ENCODE measurements around the gene SRC.

SRC gene

GRCh38 chr20:37416100-37416847 lies 70.3 kb downstream of the SRC start:
- no peak for DNase-seq

DNA sequence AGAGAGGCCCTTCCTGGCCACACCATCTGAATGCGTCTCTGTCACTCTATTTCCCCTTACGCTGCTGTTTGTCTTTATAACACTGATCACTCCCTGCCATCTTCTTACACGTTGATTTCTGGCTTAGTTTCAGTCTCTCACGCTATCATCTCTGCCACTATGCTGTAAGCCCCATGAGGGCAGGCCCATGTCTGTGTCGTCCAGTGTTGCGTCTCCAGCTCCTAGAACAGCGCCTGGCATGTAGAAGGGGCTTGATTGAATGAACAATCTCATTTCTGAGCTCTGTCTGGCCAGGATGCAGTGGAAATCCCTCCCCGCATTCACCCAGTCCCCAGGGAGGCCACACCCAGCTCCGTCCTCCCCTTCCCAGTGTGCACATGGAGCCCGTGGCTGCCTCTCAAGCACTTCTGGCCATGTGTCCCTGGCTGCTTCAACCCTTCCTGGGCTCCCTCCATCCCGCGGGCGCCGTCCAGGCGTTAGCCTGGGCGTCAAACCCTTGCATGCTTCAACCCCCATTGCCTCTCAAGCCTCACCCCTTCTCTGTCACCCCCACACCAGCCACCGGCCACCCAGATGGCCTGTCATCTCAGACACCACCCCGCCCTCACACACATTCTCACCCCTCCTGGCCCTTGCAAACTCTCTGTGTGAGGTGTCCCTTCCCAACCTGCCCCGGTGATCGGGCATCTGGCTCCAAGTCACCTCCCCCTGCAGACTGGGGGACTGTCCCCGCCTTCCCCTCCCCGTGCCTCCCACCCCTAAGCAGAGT lies 71.1 kb downstream of the SRC start:
- DNase-seq = no peak

- no peak for DNase-seq
Measured at GRCh38 chr20:37417617-37418467, 71.9 kb downstream of the SRC start.

DNA sequence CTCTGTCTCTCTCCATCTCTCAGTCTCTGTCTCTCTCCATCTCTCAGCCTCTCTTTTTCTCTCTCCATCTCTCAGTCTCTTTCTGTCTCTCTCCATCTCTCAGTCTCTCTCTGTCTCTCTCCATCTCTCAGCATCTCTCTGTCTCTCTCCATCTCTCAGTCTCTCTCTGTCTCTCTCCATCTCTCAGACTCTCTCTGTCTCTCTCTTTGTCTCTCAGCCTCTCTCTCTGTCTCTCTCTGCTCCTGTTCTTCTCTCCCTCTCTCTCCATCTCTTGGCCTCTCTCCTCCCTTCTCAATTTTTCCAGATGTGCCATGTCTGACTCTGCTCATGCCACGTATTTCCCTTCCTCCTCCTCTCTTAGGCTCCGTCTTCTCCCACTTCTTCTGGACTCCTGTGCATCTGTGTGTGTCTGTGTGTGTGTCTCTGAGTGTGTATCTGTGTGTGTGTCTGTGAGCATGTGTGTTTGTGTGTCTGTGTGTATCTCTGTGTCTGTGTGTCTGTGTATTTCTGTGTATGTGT lies 72.7 kb downstream of the SRC start:
- DNase-seq = no peak

DNA sequence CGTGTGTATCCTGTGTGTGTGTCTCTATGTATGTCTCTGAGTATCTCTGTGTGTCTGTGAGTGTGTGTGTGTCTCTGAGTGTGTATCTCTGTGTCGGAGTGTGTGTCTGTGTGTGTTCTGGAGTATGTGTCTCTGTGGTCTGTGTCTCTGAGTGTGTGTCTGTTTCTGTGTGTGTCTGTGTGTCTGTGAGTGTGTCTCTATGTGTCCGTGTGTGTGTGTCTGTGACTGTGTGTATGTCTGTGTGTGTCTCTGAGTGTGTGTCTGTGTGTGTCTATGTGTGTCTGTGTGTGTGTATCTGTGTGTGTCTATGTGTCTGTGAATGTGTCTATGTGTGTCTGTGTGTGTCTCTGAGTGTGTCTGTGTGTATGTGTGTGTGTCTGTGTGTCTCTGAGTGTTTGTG lies 73.4 kb downstream of the SRC start:
- DNase-seq = no peak

DNA sequence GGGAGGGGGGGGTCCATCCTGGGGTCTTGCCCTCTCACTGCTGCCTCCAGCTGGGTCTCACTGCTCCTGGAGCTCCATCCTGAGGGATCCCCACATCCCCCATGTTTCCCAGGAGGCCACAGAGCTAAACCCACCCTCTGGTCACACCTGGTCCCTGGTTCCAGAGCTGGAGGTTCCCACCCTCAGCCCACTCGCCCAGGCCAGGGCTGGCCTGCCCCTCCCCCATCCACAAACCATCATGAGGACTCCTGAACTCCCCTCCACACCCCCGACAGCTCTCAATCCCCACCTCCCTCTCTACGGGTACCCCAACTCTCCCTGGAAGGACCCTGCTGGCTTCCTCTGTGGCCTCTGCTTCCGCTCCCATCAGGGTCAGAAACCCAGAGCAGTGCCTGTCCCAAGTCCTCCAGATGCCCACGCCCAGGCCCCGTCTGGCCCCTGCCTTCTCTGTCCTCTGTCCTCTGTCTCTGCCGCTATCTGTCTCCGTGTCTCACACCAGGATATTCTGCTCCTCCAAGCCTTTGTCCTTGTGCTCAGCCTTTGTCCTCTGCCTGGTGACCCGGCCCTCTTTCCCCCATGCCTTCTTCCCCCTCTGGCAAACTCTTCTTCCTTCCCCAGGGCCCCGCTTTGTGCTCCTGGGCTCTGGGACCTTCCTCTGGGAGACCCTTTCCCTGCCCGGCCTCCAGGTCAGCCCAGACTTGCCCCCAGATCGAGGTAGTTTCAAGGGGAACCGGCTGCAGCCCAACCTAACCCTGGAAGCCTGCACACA lies 74.0 kb downstream of the SRC start:
- DNase-seq = no peak

- DNase-seq = no peak
Measured at GRCh38 chr20:37420610-37421009, 74.7 kb downstream of the SRC start.

DNA sequence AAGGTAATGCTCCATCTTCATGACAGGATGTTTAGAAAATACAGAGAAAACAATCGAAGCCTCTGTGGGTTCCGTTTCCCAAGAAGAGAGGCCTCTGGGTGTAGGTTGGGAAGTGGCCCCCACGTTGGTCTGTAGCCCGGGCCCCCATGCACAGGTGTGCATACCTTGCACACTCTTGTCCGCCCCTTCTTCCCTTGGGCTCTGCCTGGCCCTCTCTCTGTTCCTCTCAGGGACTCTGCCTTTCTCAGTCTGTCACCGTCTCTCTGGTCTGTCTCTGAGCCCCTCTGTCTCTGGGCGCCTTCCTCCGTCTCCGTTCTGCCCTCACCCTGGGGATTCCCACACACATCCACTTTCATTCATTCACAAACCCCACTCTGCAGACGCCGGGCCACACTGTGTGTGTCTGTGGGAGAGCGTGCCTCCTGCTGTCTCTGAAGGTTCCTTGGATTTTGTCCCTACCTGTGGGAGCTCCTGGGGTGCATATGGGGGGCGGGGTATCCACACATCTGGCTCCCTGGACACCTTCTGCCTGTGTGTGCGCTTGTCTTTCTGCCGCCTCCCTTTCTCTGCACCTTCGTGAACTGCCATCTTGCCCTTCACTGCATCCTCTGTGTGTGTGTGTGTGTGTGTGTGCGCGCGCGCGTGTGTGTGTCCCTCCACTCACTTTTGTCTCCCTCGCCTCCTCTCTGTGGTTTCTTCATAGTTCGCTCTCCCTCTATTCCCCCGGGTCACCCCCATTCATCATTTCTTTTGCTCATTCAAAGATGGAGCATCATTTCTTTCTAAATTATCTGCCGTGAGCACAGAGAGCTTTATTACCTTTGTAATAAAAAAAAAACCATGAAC lies 75.3 kb downstream of the SRC start:
- no peak for DNase-seq

DNA sequence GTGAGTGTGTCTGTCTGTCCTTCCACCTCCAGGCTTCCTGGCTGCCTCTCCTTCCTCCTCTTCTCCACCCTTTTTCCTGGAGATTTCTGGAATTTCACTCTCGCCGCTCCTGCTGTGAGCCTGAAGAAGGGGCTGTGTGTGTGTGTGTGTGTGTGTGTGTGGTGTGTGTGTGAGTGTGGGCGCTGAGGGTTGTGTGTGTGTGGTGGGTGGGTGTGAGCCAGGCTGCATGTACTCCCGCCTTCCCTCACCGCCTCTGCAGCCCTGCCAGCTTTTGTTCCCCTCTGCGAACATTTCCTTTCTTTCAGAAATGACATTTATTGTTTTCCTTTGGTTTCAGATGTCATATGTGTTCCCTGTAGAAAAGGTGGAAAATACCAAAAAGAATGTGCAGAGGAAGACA lies 76.0 kb downstream of the SRC start:
- no peak for DNase-seq

GRCh38 chr20:37422791-37423286 lies 76.9 kb downstream of the SRC start:
- DNase-seq = no peak

DNA sequence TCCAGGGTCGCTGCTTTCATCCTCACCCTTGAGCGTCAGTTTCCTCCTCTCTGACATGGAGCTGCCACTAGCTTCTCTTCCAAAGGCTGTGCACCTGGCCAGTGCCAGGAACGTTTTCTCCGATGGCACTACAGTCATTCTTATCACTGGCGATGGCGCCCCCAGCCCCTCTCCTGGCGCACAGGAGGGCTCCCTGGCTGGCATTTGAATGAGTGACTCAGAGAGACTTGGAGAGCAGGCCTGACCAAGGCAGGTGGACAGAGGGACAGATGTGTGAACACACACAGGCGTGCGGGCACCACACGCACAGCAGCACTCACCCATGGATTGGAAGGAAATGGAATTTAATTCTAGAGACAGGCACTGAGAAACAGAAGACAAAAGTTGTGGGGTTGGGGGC lies 77.6 kb downstream of the SRC start:
- DNase-seq = no peak

DNA sequence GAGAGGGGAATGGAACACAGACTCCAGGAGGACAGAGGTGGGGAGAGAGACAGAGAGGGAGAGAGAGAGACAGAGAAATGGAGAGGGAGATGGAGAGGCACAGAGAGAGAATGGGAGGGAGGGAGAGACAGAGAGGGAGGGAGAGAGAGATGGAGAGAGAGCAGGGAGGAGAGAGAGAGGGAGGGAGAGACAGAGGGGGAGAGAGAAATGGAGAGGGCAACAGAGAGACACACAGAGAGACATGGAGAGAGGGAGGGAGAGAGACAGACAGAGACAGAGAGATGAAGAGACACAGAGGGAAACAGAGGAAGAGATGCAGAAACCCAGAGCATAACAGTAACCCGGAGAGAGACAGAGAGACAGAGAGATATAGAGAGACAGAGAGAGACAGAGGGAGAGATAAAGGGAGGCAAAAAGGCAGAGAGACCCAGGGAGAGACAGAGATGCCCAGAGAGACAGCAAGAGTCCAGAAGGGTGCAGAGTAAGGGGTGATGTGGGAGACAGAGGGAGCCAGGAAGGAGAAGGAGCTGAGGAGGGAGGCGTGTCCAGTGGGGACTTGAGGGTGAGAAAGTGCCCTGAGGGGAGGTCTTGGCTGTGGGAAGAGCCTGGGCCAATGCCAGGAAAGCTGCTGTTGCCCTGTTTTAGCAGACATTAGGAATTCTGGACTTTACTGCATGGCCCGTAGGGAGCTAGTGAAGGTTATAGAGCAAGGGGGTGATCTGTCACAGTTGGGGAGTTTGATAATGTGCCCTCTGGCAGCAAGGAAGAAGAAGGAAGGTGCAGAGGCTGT lies 78.3 kb downstream of the SRC start:
- DNase-seq = no peak

GRCh38 chr20:37425103-37425625 lies 79.2 kb downstream of the SRC start:
- DNase-seq = no peak

- DNase-seq = no peak
Measured at GRCh38 chr20:37426106-37426505, 80.2 kb downstream of the SRC start.

GRCh38 chr20:37426978-37427377 lies 81.0 kb downstream of the SRC start:
- DNase-seq = no peak

DNA sequence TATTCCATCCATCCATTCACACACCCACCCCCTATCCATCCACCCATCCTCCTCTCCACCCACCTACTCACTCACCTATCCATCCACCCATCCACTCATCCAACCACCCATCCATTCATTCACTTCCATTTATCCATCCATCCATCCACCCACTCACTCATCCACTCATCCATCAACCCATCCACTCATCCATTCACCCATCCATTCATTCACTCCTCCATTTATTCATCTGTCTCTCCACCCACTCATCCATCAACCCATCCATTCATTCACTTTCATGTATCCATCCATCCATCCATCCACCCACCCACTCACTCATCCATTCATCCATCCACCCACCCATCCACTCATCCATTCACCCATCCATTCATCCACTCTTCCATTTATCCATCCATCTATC lies 84.1 kb downstream of the SRC start:
- DNase-seq = no peak

- DNase-seq = no peak
Measured at GRCh38 chr20:37430778-37431460, 85.0 kb downstream of the SRC start.

DNA sequence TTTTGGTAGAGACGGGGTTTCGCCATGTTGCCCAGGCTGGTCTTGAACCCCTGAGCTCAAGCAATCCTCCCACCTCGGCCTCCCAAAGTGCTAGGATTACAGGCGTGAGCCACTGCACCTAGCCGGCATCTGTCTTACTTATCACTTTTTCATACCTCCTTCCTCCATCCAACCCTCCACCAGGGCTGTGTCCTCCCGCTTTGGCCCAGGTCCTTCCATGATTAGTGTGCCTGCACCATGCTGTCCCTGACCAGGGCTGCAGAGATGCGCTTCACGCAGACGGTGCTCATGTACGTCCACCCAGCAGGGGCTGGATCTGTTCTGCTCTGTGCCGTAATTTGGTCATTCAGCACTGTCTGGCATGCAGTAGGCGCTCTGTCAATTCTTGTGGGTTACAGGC lies 85.8 kb downstream of the SRC start:
- no peak for DNase-seq

DNA sequence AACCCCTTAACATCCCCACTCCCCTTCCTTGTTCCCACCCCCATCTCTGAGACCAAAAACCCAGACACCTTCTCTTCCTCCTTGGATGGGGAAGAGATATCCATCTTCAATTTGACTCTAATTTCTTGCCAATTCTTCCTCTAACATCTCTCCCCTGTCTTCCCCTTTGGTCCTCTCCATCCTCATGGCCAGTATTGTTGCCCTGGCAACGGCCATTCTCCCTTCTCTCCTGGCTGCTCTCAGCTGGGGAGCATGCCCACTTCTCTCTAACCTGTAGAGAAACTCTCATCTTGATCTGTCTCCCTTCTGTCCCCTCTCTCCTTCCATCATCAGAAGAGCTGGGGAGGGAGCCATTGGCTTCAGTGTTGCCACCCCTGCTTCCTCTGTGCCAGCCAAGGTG lies 86.7 kb downstream of the SRC start:
- no peak for DNase-seq

DNA sequence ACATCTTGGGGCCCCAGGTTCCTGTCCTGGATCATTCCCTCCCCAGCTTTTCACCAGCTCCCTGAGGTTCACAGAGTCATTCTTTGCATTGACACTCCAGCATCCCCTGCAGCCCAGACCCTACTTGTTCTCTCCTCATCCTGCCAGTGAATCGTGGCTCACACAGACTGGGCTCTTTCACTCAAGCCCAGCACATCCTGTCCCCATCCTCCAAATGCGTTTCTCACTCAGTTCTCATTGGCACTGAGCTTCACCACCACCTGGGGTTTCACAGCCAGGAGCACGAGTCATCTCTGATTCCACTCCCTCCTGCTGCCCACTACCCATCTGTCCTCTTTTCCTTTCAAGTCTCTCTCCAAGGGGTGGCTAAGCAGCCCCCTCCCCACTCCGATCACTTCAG lies 89.7 kb downstream of the SRC start:
- DNase-seq = no peak
